HG03432 (cell line): Measurements from ENCODE around the gene SWSAP1.
A peak's percentile ranks its signal among the peaks of the same experiment; 100 is the strongest.
"Not testable (repeated sequence)": the region's sequence is repeated elsewhere in the genome, so short reads cannot be mapped to it uniquely, and the experiment has no call there.

ENCODE experiments used
- ATAC-seq: cut with Tn5 transposase; IDR thresholded peaks from one replicate; pipeline ENCODE4 v1.9.1; 2021; ENCODE audit warnings: mild to moderate bottlenecking, moderate library complexity; ENCODE audit not compliant: unreplicated experiment

Gene SWSAP1

DNA sequence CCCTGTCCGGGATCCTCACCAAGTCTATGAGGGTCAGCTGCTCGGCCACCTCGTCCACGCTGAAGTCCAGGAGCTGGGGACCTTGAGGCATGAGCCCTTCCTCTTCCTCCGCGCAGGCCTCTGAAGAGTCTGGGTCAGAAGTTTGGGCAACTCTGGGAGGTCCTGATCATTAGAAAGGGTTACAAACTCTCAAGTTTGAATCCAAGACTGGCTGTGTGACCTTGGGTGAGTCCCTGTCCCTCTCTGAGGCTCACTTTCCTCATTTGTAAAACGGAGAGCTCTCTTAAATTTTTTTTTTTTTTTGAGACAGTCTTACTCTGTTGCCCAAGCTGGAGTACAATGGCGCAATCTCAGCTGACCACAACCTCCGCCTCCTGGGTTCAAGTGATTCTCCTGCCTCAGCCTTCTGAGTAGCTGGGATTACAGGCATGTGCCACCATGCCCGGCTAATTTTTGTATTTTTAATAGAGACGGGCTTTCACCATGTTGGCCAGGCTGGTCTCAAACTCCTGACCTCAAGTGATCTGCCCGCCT, 32.3 kb downstream of the SWSAP1 start:
- not testable (repeated sequence) for ATAC-seq

DNA sequence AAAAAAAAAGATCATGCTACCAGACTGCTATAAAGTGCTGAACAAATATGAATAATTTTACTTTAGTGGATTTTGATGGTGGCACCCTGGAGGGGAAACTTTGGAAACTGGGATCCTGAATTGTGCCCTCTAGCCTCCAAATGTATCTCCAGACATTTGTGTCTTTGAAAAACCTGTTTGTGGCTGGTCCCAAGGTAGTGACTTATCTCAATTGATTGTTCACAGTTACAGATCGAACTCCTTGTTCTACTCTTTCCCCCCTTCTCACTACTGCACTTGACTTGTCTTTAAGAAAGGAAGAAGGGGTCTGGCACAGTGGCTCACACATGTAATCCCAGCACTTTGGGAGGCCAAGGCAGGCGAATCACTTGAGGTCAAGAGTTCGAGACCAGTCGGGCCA, 34.1 kb downstream of the SWSAP1 start:
- ATAC-seq, result no peak

DNA sequence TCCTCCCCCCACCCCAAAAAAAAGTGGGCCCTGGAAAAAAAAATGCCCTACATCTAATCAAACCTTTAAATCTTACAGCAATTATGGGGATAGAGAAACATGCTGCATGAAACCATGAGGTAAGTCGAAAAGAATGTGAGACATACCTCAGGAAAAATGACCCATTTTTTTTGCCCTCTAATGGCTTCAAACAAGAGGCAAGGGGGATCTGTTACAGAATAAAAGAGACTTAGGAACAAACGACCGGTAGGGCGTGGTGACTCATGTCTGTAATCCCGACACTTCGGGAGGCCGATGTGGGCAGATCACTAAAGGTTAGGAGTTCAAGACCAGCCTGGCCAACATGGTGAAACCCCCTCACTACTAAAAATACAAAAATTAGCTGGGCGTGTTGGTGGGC, 36.2 kb downstream of the SWSAP1 start:
- no peak for ATAC-seq

DNA sequence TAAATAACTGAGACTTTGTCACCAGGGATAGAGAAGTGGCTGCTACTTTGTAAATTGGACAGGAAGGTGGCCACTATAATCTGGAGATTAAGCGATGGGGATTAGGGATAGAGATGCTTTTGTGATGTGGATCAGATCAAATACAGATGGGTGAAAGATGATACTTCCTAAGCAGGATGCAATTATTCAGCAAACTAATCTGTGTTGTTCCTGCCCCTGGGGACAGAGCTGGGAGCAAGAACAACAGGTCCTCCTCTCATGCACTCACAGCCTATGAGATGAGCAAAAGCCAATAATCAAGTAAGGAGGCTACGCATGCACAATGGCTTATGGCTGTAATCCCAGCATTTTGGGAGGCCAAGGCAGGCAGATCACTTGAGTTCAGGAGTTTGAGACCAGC, 40.1 kb downstream of the SWSAP1 start:
- ATAC-seq, result no peak

DNA sequence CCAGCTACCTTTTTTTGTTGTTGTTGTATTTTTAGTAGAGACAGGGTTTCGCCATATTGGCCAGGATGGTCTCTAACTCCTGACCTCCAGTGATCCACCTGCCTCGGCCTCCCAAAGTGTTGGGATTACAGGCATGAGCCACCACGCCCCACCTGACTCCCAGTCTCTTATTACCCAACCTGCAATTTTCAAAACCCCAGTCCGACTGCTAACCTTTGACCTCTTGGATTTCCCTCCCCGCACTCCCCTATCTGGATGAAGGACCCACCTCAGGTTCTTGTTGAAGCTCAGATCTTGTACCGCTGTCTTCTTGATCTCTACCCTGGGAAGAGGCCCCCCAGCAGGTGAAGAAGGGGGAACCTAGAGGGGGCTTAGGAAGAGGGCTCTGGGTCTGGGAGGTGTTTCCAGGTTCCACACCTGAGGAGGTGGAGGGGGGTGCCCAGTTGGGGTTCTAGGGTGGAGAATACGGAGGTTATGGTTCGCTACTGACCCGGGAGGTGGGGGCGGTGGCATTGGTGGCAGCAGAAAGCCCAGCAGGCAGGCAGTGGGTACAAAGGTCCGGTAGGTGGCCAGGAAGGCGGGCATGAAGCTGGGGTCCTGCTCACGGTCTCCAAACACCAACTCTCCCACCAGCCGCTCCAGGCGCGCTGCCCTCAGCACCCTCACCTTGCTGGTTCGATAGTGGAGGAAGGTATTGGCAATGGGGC, 42.0 kb downstream of the SWSAP1 start:
- no peak for ATAC-seq

DNA sequence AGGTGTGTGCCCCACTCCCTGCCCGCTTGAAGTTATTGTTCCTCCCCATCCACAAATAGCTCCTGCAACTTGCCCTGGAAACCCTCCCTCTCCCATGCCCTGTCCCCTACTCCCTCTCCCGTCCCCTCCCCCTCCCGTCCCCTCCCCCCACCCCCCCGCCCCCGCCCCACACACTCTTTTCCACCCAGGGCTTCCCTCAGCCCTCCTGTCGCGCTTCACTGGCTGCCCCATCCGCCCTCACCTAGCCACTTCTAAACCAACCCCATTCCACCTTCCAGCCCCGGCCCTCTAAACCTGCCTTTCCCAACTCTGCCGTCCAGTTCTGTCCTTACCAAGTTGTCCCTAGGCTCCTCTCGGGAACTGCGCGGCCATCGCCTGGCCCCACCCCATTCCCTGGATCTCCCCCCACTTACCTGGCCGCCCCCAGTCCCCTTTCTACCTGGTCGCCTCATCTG, 43.7 kb downstream of the SWSAP1 start:
- ATAC-seq, result no peak

DNA sequence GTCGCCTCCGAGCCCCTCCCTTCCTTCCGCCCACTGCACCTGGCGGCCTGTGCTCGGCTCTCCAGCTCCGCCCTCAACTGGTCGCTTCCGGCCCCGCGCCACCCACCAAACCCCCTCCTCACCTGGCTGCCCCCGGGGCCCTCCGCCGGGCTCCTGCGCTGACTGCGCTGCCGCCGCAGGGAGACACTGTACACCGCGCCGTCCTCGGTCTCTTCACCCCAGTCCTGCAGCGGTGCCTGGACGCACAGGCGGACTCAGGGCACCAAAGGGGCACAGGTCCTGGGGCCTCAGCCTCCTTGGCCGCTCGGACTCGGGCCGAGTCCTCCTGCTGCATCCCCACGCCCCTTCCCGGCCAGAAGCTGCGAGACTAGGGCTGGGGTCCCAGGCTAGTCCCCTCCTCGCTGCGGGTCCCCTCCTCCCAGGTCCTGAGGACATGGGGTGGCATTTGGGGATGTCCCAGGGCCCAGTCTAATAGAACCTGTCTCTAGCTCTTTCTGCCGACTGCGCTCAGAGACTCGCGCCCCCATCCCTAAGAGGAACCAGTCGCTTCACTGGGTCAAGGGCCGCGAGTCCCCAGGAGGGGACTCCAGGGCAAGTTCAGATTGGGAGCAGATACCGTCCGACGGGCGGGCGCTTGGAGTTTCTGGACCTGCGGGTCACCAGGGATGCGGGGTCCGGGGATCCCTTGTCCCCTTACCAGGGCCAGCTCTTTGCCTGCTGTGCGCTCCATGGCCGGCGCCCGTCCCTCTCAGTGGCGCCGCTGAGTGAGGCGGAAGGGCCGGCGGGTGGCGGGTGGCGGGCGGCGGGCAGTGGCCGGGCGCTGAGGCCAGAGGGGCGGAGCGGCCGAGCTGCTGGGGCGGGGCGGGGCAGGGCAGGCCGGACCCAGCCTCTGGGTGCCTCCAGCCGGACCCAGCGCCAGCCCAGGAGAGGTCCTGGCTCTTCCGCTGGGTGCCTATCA, 44.4 kb downstream of the SWSAP1 start, which contains the start of gene RGL3:
RGL3 (minus strand) TSS at position 766 of the 958 bp plus-strand sequence; CDS start at position 730, 36 bp downstream.
- no peak for ATAC-seq

DNA sequence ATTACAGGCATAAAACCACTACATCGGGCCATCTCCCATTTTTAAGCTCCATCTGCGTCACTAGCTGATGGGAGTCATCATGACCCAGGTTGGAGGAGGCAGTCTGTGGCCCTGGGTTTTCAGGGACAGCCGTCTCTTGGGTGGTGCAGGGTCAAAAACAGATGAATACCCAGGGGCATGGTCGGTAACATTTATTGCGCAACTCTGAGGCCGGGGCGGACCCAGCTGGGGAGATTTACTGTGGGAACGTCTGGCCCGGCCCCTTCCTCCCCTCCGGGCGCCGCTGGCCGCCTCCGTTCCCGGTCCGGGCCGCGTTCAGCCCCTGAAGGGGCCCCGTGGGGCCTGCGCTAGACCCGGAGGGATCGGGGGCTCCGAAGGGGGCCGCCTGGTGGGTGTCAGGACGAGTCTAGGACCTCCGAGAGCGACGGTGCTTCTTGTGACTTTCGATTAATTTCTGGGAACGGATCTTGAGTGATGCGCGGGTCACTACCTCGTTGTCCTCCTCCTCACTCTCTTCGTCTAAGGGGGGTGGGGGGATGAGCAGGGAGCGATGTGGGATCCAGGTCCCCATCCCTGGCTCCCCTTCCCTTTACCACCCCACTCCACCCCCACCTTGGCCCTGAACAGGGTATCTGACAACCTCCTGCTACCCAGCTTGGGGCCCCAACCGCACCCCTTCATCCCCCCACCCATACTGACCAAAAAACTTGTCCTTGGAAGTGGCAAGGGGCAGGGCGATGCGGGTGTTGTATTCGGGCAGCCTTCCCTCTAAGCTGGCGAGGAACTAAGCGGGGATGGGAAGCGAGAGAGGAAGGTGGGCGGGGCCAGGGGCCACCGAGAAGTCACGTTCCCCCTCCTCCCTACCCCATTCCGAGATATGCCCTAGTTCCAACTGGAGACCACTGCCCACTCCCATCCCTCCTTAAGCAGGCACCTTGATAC, 46.2 kb downstream of the SWSAP1 start:
- ATAC-seq, result no peak

DNA sequence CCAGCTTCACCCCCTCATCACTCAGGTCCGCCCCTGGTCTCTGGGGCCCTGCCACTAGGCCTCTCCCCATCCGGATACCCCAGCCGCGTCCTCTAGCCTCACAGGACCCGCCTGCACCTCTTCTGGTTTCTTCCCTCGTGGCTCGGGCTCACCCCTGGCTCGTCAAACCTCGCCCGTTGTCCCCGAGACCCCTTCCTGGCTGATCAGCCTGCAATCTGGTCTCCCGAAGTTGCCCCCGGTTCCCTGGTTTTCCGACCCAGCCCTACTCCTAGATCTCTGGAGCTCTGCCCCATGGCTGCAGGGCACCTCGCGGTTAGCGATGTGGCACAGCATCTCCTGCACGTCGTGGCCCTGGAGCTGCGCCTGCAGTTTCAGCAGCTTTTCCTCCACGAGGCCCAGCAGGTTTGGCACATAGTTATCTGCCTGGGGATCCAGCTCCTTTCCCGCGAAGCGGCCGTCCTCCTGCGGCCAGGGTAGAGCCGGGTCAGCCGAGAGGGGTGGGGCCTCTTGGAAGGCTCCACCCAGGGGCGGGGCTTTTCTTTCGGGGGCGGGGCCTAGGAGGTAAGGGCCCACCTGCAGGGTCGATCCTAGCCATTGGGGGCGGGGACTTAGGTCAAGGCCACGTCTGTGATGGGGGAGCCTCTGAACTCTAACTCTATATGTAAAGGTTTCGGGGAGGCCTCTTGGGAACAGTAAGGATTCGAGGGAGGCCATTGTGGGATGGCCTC, 47.1 kb downstream of the SWSAP1 start:
- peak; percentile 50 for ATAC-seq

DNA sequence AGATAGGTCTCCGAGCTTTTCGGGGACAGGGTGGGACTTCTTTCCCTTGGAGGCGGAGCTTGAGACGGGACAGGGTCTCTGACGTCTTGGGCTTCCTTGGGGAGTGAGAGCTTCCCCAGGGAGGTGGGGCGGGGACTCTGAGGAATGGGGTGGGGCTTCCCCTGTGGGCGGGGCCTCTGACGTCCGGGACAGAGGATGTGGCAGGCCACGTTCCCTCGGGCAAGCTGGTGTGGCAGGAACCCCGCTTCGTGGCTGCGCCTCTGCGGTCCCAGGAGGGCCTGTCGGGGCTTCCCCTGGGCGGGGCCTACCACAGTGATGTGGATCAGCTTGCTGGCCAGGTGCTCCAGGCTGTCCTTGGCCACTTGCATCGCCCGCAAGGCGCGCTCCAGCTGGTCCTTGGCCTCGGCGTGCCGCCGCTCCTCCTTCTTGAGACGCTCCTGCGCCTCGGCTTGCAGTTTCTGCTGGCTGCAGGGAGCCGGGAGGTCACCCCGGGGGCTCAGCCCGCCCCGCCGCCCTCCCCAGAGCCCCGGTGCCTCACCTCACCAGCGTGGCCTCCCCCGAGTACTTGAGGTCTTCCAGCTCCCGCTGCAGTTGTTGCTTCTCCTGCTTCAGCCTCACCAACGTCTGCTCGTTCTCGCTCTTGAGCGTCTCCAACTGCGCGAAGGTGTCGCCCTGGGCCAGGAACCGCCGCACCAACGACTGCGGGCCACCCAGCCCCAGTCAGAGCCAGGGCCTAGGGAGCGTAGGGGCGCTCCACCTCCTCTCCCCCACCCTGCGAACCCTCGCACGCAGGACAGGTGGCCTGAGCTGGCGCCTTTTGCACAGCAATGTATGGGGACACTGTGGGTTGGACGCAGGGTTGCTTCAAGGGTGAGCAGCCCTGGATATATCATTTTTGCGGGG, 47.9 kb downstream of the SWSAP1 start:
- peak; percentile 65 for ATAC-seq

DNA sequence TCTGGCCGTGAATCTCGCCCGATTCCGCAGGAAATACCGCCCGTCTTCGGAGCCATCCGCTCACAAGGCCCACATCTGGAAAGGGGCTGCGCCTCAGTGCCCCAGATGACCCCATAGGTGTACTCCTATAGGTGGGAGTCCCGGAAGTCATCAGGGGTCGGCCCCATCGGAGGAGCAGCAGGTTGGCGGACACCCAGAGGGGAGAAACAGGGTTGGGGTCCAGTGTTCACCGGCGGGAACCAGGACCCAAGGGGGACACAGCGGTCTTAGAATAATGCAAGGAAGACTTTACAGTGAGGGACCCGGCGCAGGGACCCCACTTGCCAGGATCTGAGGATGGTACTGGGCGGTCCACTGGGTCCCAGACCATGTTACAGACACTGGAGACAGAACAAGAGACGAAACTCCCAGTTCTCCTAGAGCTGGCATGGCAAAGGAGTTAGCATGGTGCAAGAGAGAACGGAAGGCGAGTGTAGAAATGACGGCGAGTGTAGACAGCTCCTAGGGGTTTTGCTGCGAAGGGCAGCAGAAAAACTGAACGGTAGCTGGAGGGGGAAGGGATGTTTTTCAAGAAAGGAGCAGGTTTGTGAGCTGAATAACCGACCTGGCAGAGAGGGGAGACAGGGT, 48.8 kb downstream of the SWSAP1 start:
- no peak for ATAC-seq

DNA sequence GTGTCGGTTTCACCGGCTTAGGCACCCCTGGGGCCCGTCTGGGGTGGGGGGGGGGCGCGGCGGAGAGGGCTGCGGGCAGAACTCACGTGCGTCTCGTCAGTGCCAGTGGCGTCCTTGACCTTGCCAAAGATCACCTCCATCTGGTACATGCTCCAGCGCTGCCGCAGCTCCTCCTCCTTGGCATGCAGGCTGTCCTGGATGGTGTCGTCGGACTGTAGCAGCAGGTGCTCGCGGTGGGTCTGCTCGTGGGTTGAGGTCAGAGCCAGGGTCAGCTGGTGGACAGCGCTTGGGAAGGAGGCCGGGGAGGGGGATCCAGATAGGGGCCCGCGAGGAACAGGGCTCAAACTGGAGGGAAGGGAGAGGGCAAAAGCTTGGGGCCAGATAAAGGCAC, 49.3 kb downstream of the SWSAP1 start:
- ATAC-seq, result no peak
